Activated CD4-positive, alpha-beta memory T cell treated with anti-CD3 and anti-CD28 coated beads for 36 hours (primary cell): Measurements from ENCODE around the gene PYGO1. TPM values are rescaled to one million over a fixed set of nuclear protein-coding genes. Genes with fewer than 3 reads are reported as not detected.
"Not testable (repeated sequence)": the region's sequence is repeated elsewhere in the genome, so short reads cannot be mapped to it uniquely, and the experiment has no call there.

Experiments
- CTCF ChIA-PET: fragments of 350-600 bp; sonication (Branson Sonifier 250); formaldehyde crosslinking; loops from one replicate; lab custom pipeline; 2021; ENCODE audit warnings: antibody characterized with exemption, inconsistent platforms; lab: Charles Lee
- POLR2A ChIA-PET: fragments of 350-600 bp; sonication (Branson Sonifier 250); formaldehyde crosslinking; loops from one replicate; lab custom pipeline; 2021; ENCODE audit warnings: antibody characterized with exemption; lab: Charles Lee
- DNase-seq: peaks from one replicate; pipeline ENCODE4 v3.0.0-alpha.2; 2020
- H3K27ac Mint-ChIP-seq: one replicate; pipeline ENCODE4 v1.8.0; 2021; ENCODE audit warnings: mixed read lengths
- H3K27me3 Mint-ChIP-seq: one replicate; pipeline ENCODE4 v1.8.0; 2021; ENCODE audit warnings: mixed read lengths
- H3K36me3 Mint-ChIP-seq: one replicate; pipeline ENCODE4 v1.8.0; 2021; ENCODE audit warnings: mixed read lengths
- H3K4me1 Mint-ChIP-seq: one replicate; pipeline ENCODE4 v1.8.0; 2021; ENCODE audit warnings: low read depth, mixed read lengths
- H3K4me3 Mint-ChIP-seq: one replicate; pipeline ENCODE4 v1.8.0; 2021; ENCODE audit warnings: mild to moderate bottlenecking, mixed read lengths
- H3K9me3 Mint-ChIP-seq: one replicate; pipeline ENCODE4 v1.8.0; 2021; ENCODE audit warnings: mixed read lengths
- intact Hi-C: fragments of 100-400 bp; cut with micrococcal nuclease; formaldehyde crosslinking; loops from one replicate; pipeline ENCODE4 v1.15.1; 2023
- total RNA-seq, 2 experiments: library from RNA; stranded (reverse); gene quantifications; one replicate each; pipeline ENCODE4 v1.2.3, GENCODE V29; 2021

The PYGO1 gene
- total RNA-seq, 2 experiments from 2014 or later = not detected

- Mint-ChIP-seq H3K27ac (no peak overlapping the region), H3K4me1 (peaks cover 8% of the 10 kb centered on the region), H3K4me3 (no peak overlapping the region), H3K36me3 (no peaks in the 10 kb centered on the region), H3K27me3 (no peaks in the 10 kb centered on the region), H3K9me3 (no peaks in the 10 kb centered on the region)
- no peak for DNase-seq
- POLR2A ChIA-PET = no interaction called here
- CTCF ChIA-PET = no interaction called here
- intact Hi-C loops = no loop called here
Measured at GRCh38 chr15:55494931-55495330, 93.2 kb downstream of the PYGO1 start.

GRCh38 chr15:55488952-55489600, 99.1 kb downstream of the PYGO1 start:
- POLR2A ChIA-PET = not testable (repeated sequence)

More at GRCh38 chr15:55488952-55489600, 99.1 kb downstream of the PYGO1 start:
- DNase-seq, H3K9me3 Mint-ChIP-seq, H3K36me3 Mint-ChIP-seq, H3K4me1 Mint-ChIP-seq, H3K4me3 Mint-ChIP-seq, CTCF ChIA-PET, H3K27ac Mint-ChIP-seq, H3K27me3 Mint-ChIP-seq, intact Hi-C loops: not testable (repeated sequence)

Other genes with a start within 250 kb of the PYGO1 start
- gene CCPG1, start 180.0 kb downstream of the PYGO1 start, total RNA-seq = 10 to 100 TPM; 14.4 to 16.5 TPM
- under 1 TPM in 1 of 2 experiments, not detected in 1; 0.34 TPM for gene PIERCE2, start 179.8 kb downstream of the PYGO1 start, total RNA-seq
- under 1 TPM; 0.57 to 0.94 TPM for gene DNAAF4, start 80.1 kb downstream of the PYGO1 start, total RNA-seq
- gene PRTG, start 154.8 kb upstream of the PYGO1 start, total RNA-seq = not detected